ENCODE measurements around the gene LZTR1. TPM values are rescaled to one million over a fixed set of nuclear protein-coding genes. Genes with fewer than 3 reads are reported as not detected.

The LZTR1 gene
- total RNA-seq, 1 donor from 2014 or later: 56.7 TPM

- no peaks in the 10 kb centered on the region for H3K4me1 ChIP-seq
- ATAC-seq: no peak
- no peak overlapping the region for H3K27ac ChIP-seq
- H3K36me3 ChIP-seq: no peaks in the 10 kb centered on the region
- peaks cover 14% of the 10 kb centered on the region for H3K27me3 ChIP-seq
- DNase-seq: no peak
- intact Hi-C loops (cut with DNase I): no loop called here
- H3K4me3 ChIP-seq: peak overlapping the region; percentile 31
- no peak for TF ChIP-seq CTCF (IDR thresholded peaks at IDR 0.05)
- H3K9me3 ChIP-seq: no peaks in the 10 kb centered on the region
Observed at GRCh38 chr22:20965104-20965887, 16.8 kb upstream of the LZTR1 start.

- no peaks in the 10 kb centered on the region for H3K36me3 ChIP-seq
- TF ChIP-seq CTCF (IDR thresholded peaks at IDR 0.05): no peak
- no peak overlapping the region for H3K27ac ChIP-seq
- no peaks in the 10 kb centered on the region for H3K9me3 ChIP-seq
- no peaks in the 10 kb centered on the region for H3K4me1 ChIP-seq
- intact Hi-C loops (cut with DNase I): no loop called here
- ATAC-seq: no peak
- peaks cover 14% of the 10 kb centered on the region for H3K27me3 ChIP-seq
- no peak overlapping the region for H3K4me3 ChIP-seq
- no peak for DNase-seq
Observed at GRCh38 chr22:20965888-20966855, 15.9 kb upstream of the LZTR1 start.

- no peaks in the 10 kb centered on the region for H3K36me3 ChIP-seq
- TF ChIP-seq CTCF (IDR thresholded peaks at IDR 0.05): no peak
- H3K4me3 ChIP-seq: no peak within 1 kb of the TSS
- intact Hi-C loops (cut with DNase I): no loop called here
- no peaks in the 10 kb centered on the region for H3K4me1 ChIP-seq
- H3K27ac ChIP-seq: no peak within 1 kb of the TSS
- ATAC-seq (no peak), DNase-seq (no peak)
- H3K27me3 ChIP-seq: peaks cover 14% of the 10 kb centered on the region
- H3K9me3 ChIP-seq: no peaks in the 10 kb centered on the region
Observed at GRCh38 chr22:20966883-20967696, 15.0 kb upstream of the LZTR1 start, which contains the start of gene AIFM3. TSS of gene AIFM3 (plus strand) at chr22:20967255. CDS start at chr22:20967945, 690 bp downstream.

- no peaks in the 10 kb centered on the region for H3K4me1 ChIP-seq
- intact Hi-C loops (cut with DNase I): no loop called here
- no peak for DNase-seq
- no peak for ATAC-seq
- peaks cover 14% of the 10 kb centered on the region for H3K27me3 ChIP-seq
- no peak overlapping the region for H3K27ac ChIP-seq
- TF ChIP-seq CTCF (IDR thresholded peaks at IDR 0.05): no peak
- no peaks in the 10 kb centered on the region for H3K36me3 ChIP-seq
- H3K9me3 ChIP-seq: no peaks in the 10 kb centered on the region
- no peak overlapping the region for H3K4me3 ChIP-seq
Observed at GRCh38 chr22:20967697-20968211, 14.3 kb upstream of the LZTR1 start.
